ENCODE results near the gene ZFAND5. TPM values are rescaled to one million over a fixed set of nuclear protein-coding genes. Genes with fewer than 3 reads are reported as not detected.
A peak's percentile ranks its signal among the peaks of the same experiment; 100 is the strongest.

The ZFAND5 gene
- total RNA-seq, 1 experiment from 2014 or later = 227 TPM

- Histone ChIP-seq H2AFZ (no peak overlapping the region), H3K79me2 (ENCODE audit: low read depth) (no peaks in the 10 kb centered on the region), H3F3A (ENCODE audit: insufficient read depth, low read depth) (peaks cover 8% of the 10 kb centered on the region; the same call in 1 of the 2 replicates), H3K4me3 (no peak overlapping the region), H3K36me3 (ENCODE audit: low read depth) (no peaks in the 10 kb centered on the region), H3K4me1 (replicated peaks; ENCODE audit: insufficient read depth) (peaks cover 14% of the 10 kb centered on the region), H3K27ac (no peak overlapping the region), H3K9me2 (ENCODE audit: insufficient read depth) (no peaks in the 10 kb centered on the region), H4K20me1 (ENCODE audit: insufficient read depth) (no peaks in the 10 kb centered on the region), H3K27me3 (ENCODE audit: insufficient read depth, low read depth) (no peaks in the 10 kb centered on the region), H3K9me3 (ENCODE audit: insufficient read depth, low read depth) (no peaks in the 10 kb centered on the region), H3K4me2 (no peak overlapping the region)
- intact Hi-C loops (cut with micrococcal nuclease; ENCODE audit: unreplicated experiment) = loop anchor here (5.0 kb wide), 3 partner anchors 43 to 283 kb away; no protein-coding TSS in a partner anchor
- POLR2A ChIA-PET (ENCODE audit: unreplicated experiment) = no interaction called here
- BruUV-seq (replicated peaks) = no TSS peak
- no peak for DNase-seq
- TF ChIP-seq EZH2 (IDR thresholded peaks at IDR 0.05; ENCODE audit: low read depth) (no peak), CTCF (conservative IDR thresholded peaks at IDR 0.05) (no peak)
- CTCF ChIA-PET = interaction anchor here (0.6 kb wide), 1 partner anchor 286 kb away, joined by 14 read pairs; no protein-coding TSS in a partner anchor
These were observed 55.5 kb downstream of the ZFAND5 start for GRCh38 chr9:72309364-72310133.

GRCh38 chr9:72306761-72307160 lies 58.2 kb downstream of the ZFAND5 start:
- Histone ChIP-seq H3K4me3 (no peak overlapping the region), H4K20me1 (ENCODE audit: insufficient read depth) (no peaks in the 10 kb centered on the region), H3K4me1 (replicated peaks; ENCODE audit: insufficient read depth) (no peaks in the 10 kb centered on the region), H3K4me2 (no peak overlapping the region), H3K27me3 (ENCODE audit: insufficient read depth, low read depth) (no peaks in the 10 kb centered on the region), H3K27ac (no peak overlapping the region), H3K79me2 (ENCODE audit: low read depth) (no peaks in the 10 kb centered on the region), H3K36me3 (ENCODE audit: low read depth) (no peaks in the 10 kb centered on the region), H3K9me3 (ENCODE audit: insufficient read depth, low read depth) (no peaks in the 10 kb centered on the region), H3F3A (ENCODE audit: insufficient read depth, low read depth) (no peaks in the 10 kb centered on the region), H3K9me2 (ENCODE audit: insufficient read depth) (no peaks in the 10 kb centered on the region), H2AFZ (no peak overlapping the region)
- CTCF ChIA-PET = no interaction called here
- intact Hi-C loops (cut with micrococcal nuclease; ENCODE audit: unreplicated experiment) = loop anchor here (5.0 kb wide), 3 partner anchors 46 to 286 kb away; no protein-coding TSS in a partner anchor
- DNase-seq = no peak
- BruUV-seq (replicated peaks) = no TSS peak
- TF ChIP-seq EZH2 (IDR thresholded peaks at IDR 0.05; ENCODE audit: low read depth) (no peak), CTCF (conservative IDR thresholded peaks at IDR 0.05) (no peak)
- POLR2A ChIA-PET (ENCODE audit: unreplicated experiment) = no interaction called here

- intact Hi-C loops (cut with micrococcal nuclease; ENCODE audit: unreplicated experiment) = loop anchor here (5.0 kb wide), 3 partner anchors 47 to 287 kb away; no protein-coding TSS in a partner anchor
- no peaks in the 10 kb centered on the region for H3K27me3 ChIP-seq (ENCODE audit: insufficient read depth, low read depth)
- H4K20me1 ChIP-seq (ENCODE audit: insufficient read depth) = no peaks in the 10 kb centered on the region
- H3K9me2 ChIP-seq (ENCODE audit: insufficient read depth) = no peaks in the 10 kb centered on the region
- peak overlapping the region; percentile 52 for H3K4me2 ChIP-seq
- no peak overlapping the region for H2AFZ ChIP-seq
- no peaks in the 10 kb centered on the region for H3K79me2 ChIP-seq (ENCODE audit: low read depth)
- ChIA-PET POLR2A (ENCODE audit: unreplicated experiment) (interaction anchor here (0.5 to 1.2 kb wide), 8 partner anchors 33 to 369 kb away, joined by 3 to 16 read pairs (median 4); no protein-coding TSS in a partner anchor), CTCF (interaction anchor here (0.6 kb wide), 2 partner anchors 45 to 717 kb away, joined by 3 read pairs; no protein-coding TSS in a partner anchor)
- no peak overlapping the region; the same call in 1 of the 2 replicates for H3K4me3 ChIP-seq
- TSS peak; percentile 95 for BruUV-seq (replicated peaks)
- H3F3A ChIP-seq (ENCODE audit: insufficient read depth, low read depth) = no peaks in the 10 kb centered on the region
- no peaks in the 10 kb centered on the region for H3K36me3 ChIP-seq (ENCODE audit: low read depth)
- no peaks in the 10 kb centered on the region for H3K4me1 ChIP-seq (replicated peaks; ENCODE audit: insufficient read depth)
- H3K27ac ChIP-seq = no peak overlapping the region
- no peak for TF ChIP-seq CTCF (conservative IDR thresholded peaks at IDR 0.05)
- no peak for TF ChIP-seq EZH2 (IDR thresholded peaks at IDR 0.05; ENCODE audit: low read depth)
- DNase-seq = no peak
- H3K9me3 ChIP-seq (ENCODE audit: insufficient read depth, low read depth) = no peaks in the 10 kb centered on the region
These were observed 59.3 kb downstream of the ZFAND5 start for GRCh38 chr9:72305707-72306106.
